Cardiac muscle cell (in vitro differentiated cells and primary cell): ENCODE measurements around the gene NUP93. TPM values are rescaled to one million over a fixed set of nuclear protein-coding genes. Genes with fewer than 3 reads are reported as not detected.

Experiments
- DNase-seq, 2 donors: peaks; one replicate each; pipeline versions ENCODE4 v3.0.0 to v3.0.0-alpha.2; 2010 to 2017; ENCODE audit warnings: low read depth in 1 of 2, low spot score in 1 of 2
- H3K27ac ChIP-seq: fragments of 200-600 bp; sonication (generic); 2 replicates; pipeline ENCODE4 v1.5.1; 2016
- H3K27me3 ChIP-seq: fragments of 200-600 bp; sonication (generic); 2 replicates; pipeline ENCODE4 v1.6.0; 2016; ENCODE audit warnings: control low read depth
- H3K36me3 ChIP-seq: fragments of 200-600 bp; sonication (generic); 2 replicates; pipeline ENCODE4 v1.5.1; 2016; ENCODE audit warnings: control low read depth
- H3K4me1 ChIP-seq: fragments of 200-600 bp; sonication (generic); 2 replicates; pipeline ENCODE4 v1.8.1; 2017; ENCODE audit warnings: low read depth, mild to moderate bottlenecking, mixed run types
- H3K4me3 ChIP-seq: fragments of 200-600 bp; sonication (generic); 2 replicates; pipeline ENCODE4 v1.5.1; 2016; ENCODE audit warnings: mild to moderate bottlenecking
- H3K9me3 ChIP-seq: fragments of 200-600 bp; sonication (generic); 2 replicates; pipeline ENCODE4 v1.5.1; 2017; ENCODE audit warnings: low read depth, mild to moderate bottlenecking, control low read depth
- polyA plus RNA-seq: library from polyadenylated mRNA; unstranded; fragments of >200 nt; fragmentation: Nextera tagmentation; extraction: Ambion mirVana; gene quantifications from 2 replicates; pipeline ENCODE4 v1.2.1, GENCODE V29; 2016
- total RNA-seq: library from RNA; depleted of rRNA; stranded (reverse); fragments of >200 nt; gene quantifications from 2 replicates; pipeline ENCODE4 v1.2.3, GENCODE V29; 2016
- TF ChIP-seq, protein P1 (sequence below): IDR thresholded peaks from 2 replicates; pipeline ENCODE4 v1.5.1; 2012; ENCODE audit warnings: low read depth, mild to moderate bottlenecking, low read length

Gene NUP93
- total and polyA plus RNA-seq, 2 experiments from 2014 or later, result 110 to 127 TPM

DNA sequence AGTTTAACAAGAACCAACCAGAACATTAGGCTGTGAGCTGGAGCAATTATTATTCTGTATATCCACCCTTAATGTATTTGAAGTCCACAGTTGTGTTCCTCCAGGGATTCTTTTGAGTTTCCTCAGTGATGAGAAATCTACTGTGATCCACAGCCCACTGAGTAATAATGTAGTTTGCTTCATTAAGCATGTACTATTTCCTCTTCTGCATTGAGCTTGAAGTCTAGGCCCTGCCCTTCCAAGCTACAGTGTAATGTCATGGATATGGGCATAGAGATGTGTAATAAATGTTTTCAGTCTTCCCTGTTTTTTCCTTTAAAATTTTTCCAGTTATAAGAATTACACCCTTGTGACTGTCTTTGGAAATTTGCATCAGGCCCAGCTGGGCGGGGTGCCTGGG is 98.7 kb downstream of the NUP93 start:
- no peaks in the 10 kb centered on the region for H3K4me1 ChIP-seq
- no peaks in the 10 kb centered on the region for H3K27me3 ChIP-seq
- H3K36me3 ChIP-seq, result peaks cover 28% of the 10 kb centered on the region
- TF ChIP-seq, protein P1, sequence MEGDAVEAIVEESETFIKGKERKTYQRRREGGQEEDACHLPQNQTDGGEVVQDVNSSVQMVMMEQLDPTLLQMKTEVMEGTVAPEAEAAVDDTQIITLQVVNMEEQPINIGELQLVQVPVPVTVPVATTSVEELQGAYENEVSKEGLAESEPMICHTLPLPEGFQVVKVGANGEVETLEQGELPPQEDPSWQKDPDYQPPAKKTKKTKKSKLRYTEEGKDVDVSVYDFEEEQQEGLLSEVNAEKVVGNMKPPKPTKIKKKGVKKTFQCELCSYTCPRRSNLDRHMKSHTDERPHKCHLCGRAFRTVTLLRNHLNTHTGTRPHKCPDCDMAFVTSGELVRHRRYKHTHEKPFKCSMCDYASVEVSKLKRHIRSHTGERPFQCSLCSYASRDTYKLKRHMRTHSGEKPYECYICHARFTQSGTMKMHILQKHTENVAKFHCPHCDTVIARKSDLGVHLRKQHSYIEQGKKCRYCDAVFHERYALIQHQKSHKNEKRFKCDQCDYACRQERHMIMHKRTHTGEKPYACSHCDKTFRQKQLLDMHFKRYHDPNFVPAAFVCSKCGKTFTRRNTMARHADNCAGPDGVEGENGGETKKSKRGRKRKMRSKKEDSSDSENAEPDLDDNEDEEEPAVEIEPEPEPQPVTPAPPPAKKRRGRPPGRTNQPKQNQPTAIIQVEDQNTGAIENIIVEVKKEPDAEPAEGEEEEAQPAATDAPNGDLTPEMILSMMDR, result no peak
- H3K9me3 ChIP-seq, result no peaks in the 10 kb centered on the region
- H3K4me3 ChIP-seq, result no peak overlapping the region
- H3K27ac ChIP-seq, result no peak overlapping the region
- no peak for DNase-seq

DNA sequence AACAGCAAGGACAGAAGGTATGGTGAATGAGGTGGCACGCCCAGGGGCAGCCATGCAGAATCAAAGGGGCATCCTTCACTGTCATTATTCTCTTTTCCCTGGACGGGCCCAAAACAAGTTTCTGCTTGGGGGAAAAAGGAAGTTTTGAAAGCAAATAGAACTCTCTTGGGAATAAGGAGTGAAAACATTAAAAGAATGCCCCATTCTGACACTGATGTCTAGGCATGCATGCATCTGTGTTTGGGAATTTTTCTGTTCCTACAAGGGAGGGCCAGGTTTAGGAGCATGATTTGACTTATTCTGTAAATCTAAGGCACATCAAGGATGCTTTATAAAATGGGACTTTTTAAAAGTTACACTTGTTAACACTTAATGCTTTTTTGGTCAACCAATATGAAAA is 100.7 kb downstream of the NUP93 start:
- Histone ChIP-seq H3K27ac (no peak overlapping the region), H3K36me3 (peaks cover 22% of the 10 kb centered on the region), H3K9me3 (no peaks in the 10 kb centered on the region), H3K4me1 (no peaks in the 10 kb centered on the region), H3K4me3 (no peak overlapping the region), H3K27me3 (no peaks in the 10 kb centered on the region)
- DNase-seq, result no peak
- TF ChIP-seq, protein P1, result no peak

DNA sequence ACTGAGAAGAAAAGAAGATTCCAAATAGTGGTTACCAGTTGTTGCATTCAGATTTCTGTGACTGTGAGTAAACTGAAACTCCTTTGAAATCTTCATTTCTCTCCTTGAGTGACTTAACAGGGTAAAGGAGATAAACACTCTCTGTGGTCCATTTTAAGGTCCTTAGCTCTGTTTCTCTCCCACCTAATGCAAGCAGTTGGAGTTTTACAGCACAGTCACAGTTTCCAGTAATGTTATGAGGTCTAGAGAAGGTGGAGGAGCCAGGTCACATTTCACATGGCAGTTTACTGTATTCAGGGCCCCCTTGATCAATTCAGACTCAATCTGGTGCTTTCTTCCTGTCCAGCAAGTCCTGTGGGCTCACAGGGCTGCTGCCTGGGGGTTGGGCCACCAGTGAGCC is 102.8 kb downstream of the NUP93 start:
- Histone ChIP-seq H3K4me3 (no peak overlapping the region), H3K27ac (no peak overlapping the region), H3K27me3 (no peaks in the 10 kb centered on the region), H3K36me3 (peaks cover 23% of the 10 kb centered on the region), H3K4me1 (no peaks in the 10 kb centered on the region), H3K9me3 (no peaks in the 10 kb centered on the region)
- DNase-seq, result no peak
- TF ChIP-seq, protein P1, result no peak

DNA sequence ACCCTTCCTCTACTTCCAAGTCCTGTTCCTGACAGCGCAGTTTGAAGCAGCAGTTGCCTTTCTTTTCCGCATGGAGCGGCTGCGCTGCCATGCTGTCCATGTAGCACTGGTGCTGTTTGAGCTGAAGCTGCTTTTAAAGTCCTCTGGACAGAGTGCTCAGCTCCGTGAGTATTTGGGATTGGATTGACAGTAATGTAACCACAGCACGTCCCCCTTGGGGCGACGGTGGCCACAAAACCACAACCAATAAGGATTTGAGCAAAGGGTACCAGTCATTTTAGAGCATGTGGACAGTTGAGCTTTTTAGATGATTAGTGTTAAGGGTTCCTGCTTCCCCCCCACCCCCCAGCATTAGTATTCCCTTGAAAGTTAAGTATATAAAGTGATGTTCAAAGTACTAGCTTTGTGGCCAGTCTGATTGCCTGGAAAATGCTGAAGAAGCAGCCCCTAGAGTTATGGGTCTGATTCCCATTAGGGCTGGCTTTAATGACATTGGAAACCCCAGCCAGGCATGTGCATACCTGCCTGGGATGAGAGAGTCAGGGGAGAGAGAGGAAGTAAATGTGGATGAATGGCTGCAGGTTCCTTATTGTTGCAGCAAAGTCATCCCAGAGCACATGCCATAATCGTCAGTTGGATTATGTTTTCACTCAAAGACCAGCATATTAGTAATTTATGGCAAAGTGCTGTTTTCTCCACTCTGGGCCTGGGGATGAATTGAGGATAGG is 103.5 kb downstream of the NUP93 start:
- peaks cover 23% of the 10 kb centered on the region for H3K36me3 ChIP-seq

DNA sequence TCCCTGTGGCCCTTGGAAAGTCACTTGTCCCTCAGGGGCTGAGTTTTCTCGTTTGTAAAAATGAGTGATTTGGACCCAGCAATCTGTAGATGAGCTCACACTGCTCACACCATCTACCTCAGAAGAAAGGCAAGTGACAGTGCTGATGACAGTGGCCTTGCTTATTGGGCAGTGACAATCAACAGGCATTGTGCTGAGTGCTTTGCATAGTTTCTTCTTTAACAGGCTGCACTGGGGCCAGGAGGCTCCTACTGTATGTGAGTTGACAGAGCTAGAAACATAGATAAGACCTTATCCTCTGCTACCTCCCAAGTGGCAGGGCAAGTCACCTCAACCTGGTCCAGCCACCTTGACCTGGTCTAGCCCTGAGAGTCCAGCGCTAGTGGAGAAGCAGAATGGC is 105.4 kb downstream of the NUP93 start:
- Histone ChIP-seq H3K27me3 (no peaks in the 10 kb centered on the region), H3K9me3 (no peaks in the 10 kb centered on the region), H3K4me3 (no peak overlapping the region), H3K4me1 (no peaks in the 10 kb centered on the region), H3K36me3 (peaks cover 25% of the 10 kb centered on the region), H3K27ac (no peak overlapping the region)
- TF ChIP-seq, protein P1, result no peak
- no peak for DNase-seq

More for the DNA sequence above, 103.5 kb downstream of the NUP93 start:
- Histone ChIP-seq H3K27ac (no peak overlapping the region), H3K4me1 (no peaks in the 10 kb centered on the region), H3K4me3 (no peak overlapping the region), H3K27me3 (no peaks in the 10 kb centered on the region), H3K9me3 (no peaks in the 10 kb centered on the region)
- TF ChIP-seq, protein P1, result no peak
- DNase-seq, result no peak
